IMR-90 (cell line): ENCODE measurements around the gene PDIA3. TPM values are rescaled to one million over a fixed set of nuclear protein-coding genes. Genes with fewer than 3 reads are reported as not detected.

Source experiments
- ATAC-seq: fragments of 200-7000 bp; cut with Tn5 transposase; 2 replicates; pipeline ENCODE4 v1.9.1; 2020; ENCODE audit warnings: low read depth, mild to moderate bottlenecking, moderate library complexity
- BruUV-seq: library from RNA; stranded (reverse); fragments of 400-500 nt; replicated peaks from 2 replicates; lab custom pipeline; 2021; lab: Mats Ljungman, UMichigan
- CTCF ChIA-PET: fragments of 300-600 bp; formaldehyde crosslinking; extraction: SDS; loops from one replicate; lab custom pipeline; 2021; ENCODE audit warnings: antibody characterized with exemption; lab: Yijun Ruan, JAX
- POLR2A ChIA-PET: fragments of 300-600 bp; sonication (Branson Sonifier 250); formaldehyde crosslinking; loops from one replicate; lab custom pipeline; 2022; ENCODE audit warnings: antibody characterized with exemption; ENCODE audit not compliant: unreplicated experiment; lab: Charles Lee
- DNase-seq: peaks from one replicate; pipeline ENCODE4 v3.0.0; 2013
- H2AFZ ChIP-seq: replicated peaks from 2 replicates; pipeline ENCODE3; 2013; ENCODE audit warnings: low read length, mild to moderate bottlenecking; ENCODE audit not compliant: poor library complexity
- H2AK5ac ChIP-seq: 2 replicates; pipeline ENCODE4 v1.6.1; 2013; ENCODE audit warnings: low read depth, low read length, inconsistent platforms
- H2AK9ac ChIP-seq: replicated peaks from 2 replicates; pipeline ENCODE3; 2013; ENCODE audit warnings: mild to moderate bottlenecking, low read depth, low read length, moderate library complexity; ENCODE audit not compliant: poor library complexity
- H2BK120ac ChIP-seq: 2 replicates; pipeline ENCODE4 v1.6.1; 2013; ENCODE audit warnings: low read depth, low read length, inconsistent platforms
- H2BK15ac ChIP-seq: 3 replicates; pipeline ENCODE4 v1.6.1; 2013; ENCODE audit warnings: low read depth, low read length, inconsistent platforms
- H2BK20ac ChIP-seq: 2 replicates; pipeline ENCODE4 v1.6.1; 2013; ENCODE audit warnings: low read depth, mild to moderate bottlenecking, inconsistent platforms, low read length, moderate library complexity
- H2BK5ac ChIP-seq: 2 replicates; pipeline ENCODE4 v1.6.1; 2013; ENCODE audit warnings: mild to moderate bottlenecking, low read depth, low read length, inconsistent platforms; ENCODE audit not compliant: poor library complexity, severe bottlenecking
- H3K14ac ChIP-seq: replicated peaks from 2 replicates; pipeline ENCODE4 v1.6.1; 2013; ENCODE audit warnings: low read depth, low read length, inconsistent platforms
- H3K18ac ChIP-seq: 2 replicates; pipeline ENCODE4 v1.6.1; 2013; ENCODE audit warnings: low read depth, low read length, control low read depth
- H3K23ac ChIP-seq: 2 replicates; pipeline ENCODE4 v1.6.1; 2013; ENCODE audit warnings: low read depth, low read length, inconsistent platforms
- H3K27ac ChIP-seq: 2 replicates; pipeline ENCODE4 v1.5.1; 2013; ENCODE audit warnings: mild to moderate bottlenecking, control low read depth, low read length; ENCODE audit not compliant: insufficient read depth
- H3K27me3 ChIP-seq: 2 replicates; pipeline ENCODE4 v1.6.1; 2013; ENCODE audit warnings: low read length; ENCODE audit not compliant: control insufficient read depth, insufficient read depth
- H3K36me3 ChIP-seq: 2 replicates; pipeline ENCODE4 v1.6.1; 2013; ENCODE audit warnings: low read length, mixed read lengths; ENCODE audit not compliant: control insufficient read depth, insufficient read depth
- H3K4ac ChIP-seq: 2 replicates; pipeline ENCODE4 v1.6.1; 2013; ENCODE audit warnings: low read depth, low read length, inconsistent platforms
- H3K4me1 ChIP-seq: 2 replicates; pipeline ENCODE4 v1.6.1; 2013; ENCODE audit warnings: low read length, mixed read lengths; ENCODE audit not compliant: control insufficient read depth, insufficient read depth
- H3K4me2 ChIP-seq: 2 replicates; pipeline ENCODE4 v1.6.1; 2013; ENCODE audit warnings: low read depth, mild to moderate bottlenecking, control low read depth, low read length, moderate library complexity
- H3K4me3 ChIP-seq: 2 replicates; pipeline ENCODE4 v1.5.1; 2013; ENCODE audit warnings: low read depth, mild to moderate bottlenecking, control low read depth, low read length, moderate library complexity; ENCODE audit not compliant: insufficient read depth
- H3K56ac ChIP-seq: 2 replicates; pipeline ENCODE4 v1.6.1; 2013; ENCODE audit warnings: low read length, inconsistent platforms; ENCODE audit not compliant: insufficient read depth; ENCODE audit errors: extremely low read depth
- H3K79me1 ChIP-seq, 2 experiments: 2 replicates each; pipeline ENCODE4 v1.6.1; 2013; ENCODE audit warnings: low read length in 2 of 2, inconsistent platforms in 1 of 2, low read depth in 1 of 2
- H3K9ac ChIP-seq: 2 replicates; pipeline ENCODE4 v1.6.1; 2013; ENCODE audit warnings: low read depth, low read length, control low read depth
- H3K9me1 ChIP-seq: 2 replicates; pipeline ENCODE4 v1.6.1; 2013; ENCODE audit warnings: low read length, inconsistent platforms; ENCODE audit not compliant: insufficient read depth
- H3K9me3 ChIP-seq: 2 replicates; pipeline ENCODE4 v1.6.1; 2013; ENCODE audit warnings: low read length; ENCODE audit not compliant: control insufficient read depth, insufficient read depth
- H4K20me1 ChIP-seq: 2 replicates; pipeline ENCODE4 v1.6.1; 2013; ENCODE audit warnings: low read length, inconsistent platforms; ENCODE audit not compliant: insufficient read depth
- H4K5ac ChIP-seq: 2 replicates; pipeline ENCODE4 v1.6.1; 2013; ENCODE audit warnings: mild to moderate bottlenecking, low read depth, low read length, control low read depth
- H4K8ac ChIP-seq, 2 experiments: 2 replicates each; pipeline ENCODE4 v1.6.1; 2013; ENCODE audit warnings: low read depth in 2 of 2, low read length in 2 of 2, control low read depth in 1 of 2, inconsistent platforms in 1 of 2
- H4K91ac ChIP-seq: 2 replicates; pipeline ENCODE4 v1.6.1; 2013; ENCODE audit warnings: low read depth, low read length, inconsistent platforms; ENCODE audit not compliant: insufficient read depth
- BHLHE40 ChIP-seq: fragments of 150-350 bp; IDR thresholded peaks from 2 replicates; pipeline ENCODE4 v1.6.1; 2016; ENCODE audit warnings: mild to moderate bottlenecking, low read depth, low read length
- CEBPB ChIP-seq: IDR thresholded peaks from 2 replicates; pipeline ENCODE4 v1.6.1; 2012; ENCODE audit warnings: low read depth, low read length, improper control_type of control experiment
- CHD1 ChIP-seq: IDR thresholded peaks from 2 replicates; pipeline ENCODE4 v1.6.1; 2012; ENCODE audit warnings: low read depth, low read length, improper control_type of control experiment
- CTCF ChIP-seq: conservative IDR thresholded peaks from 2 replicates; pipeline ENCODE4 v1.5.1; 2012; ENCODE audit warnings: mild to moderate bottlenecking, low read depth, low read length, improper control_type of control experiment
- ELK1 ChIP-seq: fragments of 150-350 bp; IDR thresholded peaks from 2 replicates; pipeline ENCODE4 v1.6.1; 2016; ENCODE audit warnings: low read depth, mild to moderate bottlenecking, low read length, moderate library complexity, borderline replicate concordance
- FOS ChIP-seq: fragments of 150-350 bp; IDR thresholded peaks from 2 replicates; pipeline ENCODE4 v1.6.1; 2016; ENCODE audit warnings: low read depth, low read length
- MAFK ChIP-seq: IDR thresholded peaks from 2 replicates; pipeline ENCODE4 v1.6.1; 2012; ENCODE audit warnings: low read depth, low read length, improper control_type of control experiment
- MAZ ChIP-seq: IDR thresholded peaks from 2 replicates; pipeline ENCODE4 v1.6.1; 2012; ENCODE audit warnings: low read depth, mild to moderate bottlenecking, low read length, improper control_type of control experiment, moderate library complexity, borderline replicate concordance
- MXI1 ChIP-seq: IDR thresholded peaks from 2 replicates; pipeline ENCODE4 v1.6.1; 2012; ENCODE audit warnings: low read depth, mild to moderate bottlenecking, low read length, moderate library complexity, borderline replicate concordance
- NFE2L2 ChIP-seq: fragments of 150-350 bp; IDR thresholded peaks from 2 replicates; pipeline ENCODE4 v1.6.1; 2016; ENCODE audit warnings: low read depth, mild to moderate bottlenecking, low read length
- POLR2A ChIP-seq: IDR thresholded peaks from 2 replicates; pipeline ENCODE4 v1.6.1; 2012; ENCODE audit warnings: mild to moderate bottlenecking, low read depth, low read length
- RAD21 ChIP-seq: IDR thresholded peaks from 2 replicates; pipeline ENCODE4 v1.6.1; 2012; ENCODE audit warnings: low read length, improper control_type of control experiment
- RCOR1 ChIP-seq: IDR thresholded peaks from 2 replicates; pipeline ENCODE4 v1.6.1; 2012; ENCODE audit warnings: mild to moderate bottlenecking, low read length, improper control_type of control experiment; ENCODE audit not compliant: insufficient replicate concordance
- RFX5 ChIP-seq: IDR thresholded peaks from 2 replicates; pipeline ENCODE4 v1.8.0; 2012; ENCODE audit warnings: low read depth, mild to moderate bottlenecking, low read length, moderate library complexity
- SMC3 ChIP-seq: fragments of 150-350 bp; IDR thresholded peaks from 2 replicates; pipeline ENCODE4 v1.6.1; 2016; ENCODE audit warnings: low read depth, mild to moderate bottlenecking, antibody characterized with exemption, low read length, moderate library complexity
- USF2 ChIP-seq: fragments of 150-350 bp; IDR thresholded peaks from 2 replicates; pipeline ENCODE4 v1.6.1; 2017; ENCODE audit warnings: mild to moderate bottlenecking, antibody characterized with exemption, low read length, low read depth
- dilution Hi-C: fragments of 300-500 bp; cut with HindIII; formaldehyde crosslinking; loops from one replicate; pipeline ENCODE4 v1.14.3; 2018; ENCODE audit warnings: low sequenced_read_pairs; ENCODE audit not compliant: unreplicated experiment
- in situ Hi-C: fragments of 300-500 bp; cut with MboI; formaldehyde crosslinking; loops from 3 replicates; pipeline ENCODE4 v1.14.3; 2019; ENCODE audit warnings: low sequenced_read_pairs, inconsistent platforms, mixed read lengths
- intact Hi-C: fragments of 100-400 bp; cut with micrococcal nuclease; formaldehyde crosslinking; loops from 2 replicates; pipeline ENCODE4 v1.10.0; 2022
- polyA plus RNA-seq, 3 experiments: library from polyadenylated mRNA; depleted of rRNA; stranded (reverse); fragments of >200 nt; gene quantifications; 2 replicates each; pipeline ENCODE4 v1.2.3, GENCODE V29; 2012; ENCODE audit warnings: low replicate concordance in 1 of 3
- total RNA-seq: library from RNA; depleted of rRNA; stranded (reverse); fragments of >200 nt; gene quantifications from 2 replicates; pipeline ENCODE4 v1.2.3, GENCODE V29; 2012

Gene PDIA3
- total and polyA plus RNA-seq, 2 of the 4 experiments (the other 2 are of a cell fraction) = 103 to 396 TPM

GRCh38 chr15:43795997-43796396 is 49.8 kb downstream of the PDIA3 start:
- Histone ChIP-seq H3K36me3 (peaks cover 54% of the 10 kb centered on the region), H3K4me3 (no peak overlapping the region), H4K91ac (no peak overlapping the region), H4K20me1 (peaks cover 47% of the 10 kb centered on the region), H3K4me1 (peaks cover 24% of the 10 kb centered on the region), H2AK9ac (no peak overlapping the region), H2AK5ac (no peak overlapping the region), H3K56ac (no peak overlapping the region), H3K4ac (no peak overlapping the region), H2BK120ac (no peak overlapping the region), H3K79me1 (peaks cover 31 to 80% of the 10 kb centered on the region in 2 experiments), H3K27ac (no peak overlapping the region), H3K23ac (no peak overlapping the region), H3K14ac (no peak overlapping the region), H2AFZ (no peak overlapping the region), H2BK20ac (no peak overlapping the region), H3K4me2 (no peak overlapping the region), H3K9ac (no peak overlapping the region), H2BK15ac (no peak overlapping the region), H3K9me1 (peaks cover 33% of the 10 kb centered on the region), H3K9me3 (no peaks in the 10 kb centered on the region), H3K27me3 (no peaks in the 10 kb centered on the region), H3K18ac (no peak overlapping the region), H4K5ac (no peak overlapping the region), H4K8ac (no peak overlapping the region), H2BK5ac (peak overlapping the region; percentile 13)
- ATAC-seq (no peak), DNase-seq (no peak)
- in situ Hi-C loops (no loop called here), intact Hi-C loops (no loop called here), dilution Hi-C loops (no loop called here)
- TF ChIP-seq CEBPB = no peak
- no peak for TF ChIP-seq NFE2L2
- TF ChIP-seq FOS = no peak
- TF ChIP-seq RCOR1 = no peak
- no peak for TF ChIP-seq MAZ
- TF ChIP-seq BHLHE40 = no peak
- TF ChIP-seq MXI1 = no peak
- no peak for TF ChIP-seq MAFK
- no peak for TF ChIP-seq POLR2A
- TF ChIP-seq RFX5 = no peak
- TF ChIP-seq ELK1 = no peak
- no peak for TF ChIP-seq CTCF
- no peak for TF ChIP-seq CHD1
- no peak for TF ChIP-seq USF2
- TF ChIP-seq SMC3 = no peak
- TF ChIP-seq RAD21 = no peak
- ChIA-PET POLR2A (no interaction called here), CTCF (no interaction called here)
- BruUV-seq = no TSS peak
